SK-N-SH (cell line): Measurements from ENCODE around the gene SH3BP5L. TPM values are rescaled to one million over a fixed set of nuclear protein-coding genes. Genes with fewer than 3 reads are reported as not detected.

Source experiments
- CTCF ChIA-PET: fragments of 300-600, 350-600 bp; formaldehyde crosslinking; extraction: SDS; loops from one replicate; lab custom pipeline; 2021; lab: Yijun Ruan, JAX
- POLR2A ChIA-PET: fragments of 350-600 bp; sonication (Branson Sonifier 250); formaldehyde crosslinking; extraction: SDS; loops from one replicate; lab custom pipeline; 2020; ENCODE audit warnings: antibody characterized with exemption, inconsistent platforms; lab: Yijun Ruan, JAX
- DNase-seq: peaks from one replicate; pipeline ENCODE4 v3.0.0; 2012
- H2AFZ ChIP-seq: fragments of 200-600 bp; sonication (generic); 2 replicates; pipeline ENCODE4 v1.8.1; 2016; ENCODE audit warnings: antibody characterized with exemption, mild to moderate bottlenecking, low read depth
- H3F3A ChIP-seq: fragments of 200-600 bp; sonication (generic); replicated peaks from 2 replicates; pipeline ENCODE3; 2016; ENCODE audit warnings: antibody characterized with exemption, mild to moderate bottlenecking; ENCODE audit not compliant: insufficient read depth
- H3K27ac ChIP-seq, 2 experiments: fragments of 200-500 bp in 1 of 2; fragments of 200-600 bp in 1 of 2; sonication (Bioruptor generic) in 1 of 2; sonication (generic), shearing (Covaris generic) in 1 of 2; 2 replicates each; pipeline versions ENCODE4 v1.5.1 to v1.6.1; 2014 to 2016; ENCODE audit warnings: low read depth in 2 of 2, inconsistent platforms in 1 of 2, low read length in 1 of 2, mild to moderate bottlenecking in 1 of 2, mixed read lengths in 1 of 2
- H3K27me3 ChIP-seq: fragments of 200-600 bp; sonication (generic), shearing (Covaris generic); 2 replicates; pipeline ENCODE4 v1.6.1; 2016; ENCODE audit warnings: mixed run types; ENCODE audit not compliant: insufficient read depth
- H3K36me3 ChIP-seq, 2 experiments: fragments of 200-500 bp in 1 of 2; fragments of 200-600 bp in 1 of 2; sonication (Bioruptor generic) in 1 of 2; sonication (generic) in 1 of 2; replicated peaks in 1 of 2; 2 replicates each; pipeline versions ENCODE3 to v1.5.1; 2014 to 2016; ENCODE audit warnings: low read length in 1 of 2, mild to moderate bottlenecking in 1 of 2; ENCODE audit not compliant: insufficient read depth in 2 of 2, control insufficient read depth in 1 of 2
- H3K4me1 ChIP-seq, 2 experiments: fragments of 200-500 bp in 1 of 2; fragments of 200-600 bp in 1 of 2; sonication (Bioruptor generic) in 1 of 2; sonication (generic), shearing (Covaris generic) in 1 of 2; 2 replicates each; pipeline versions ENCODE4 v1.5.1 to v1.6.1; 2014 to 2016; ENCODE audit warnings: low read depth in 1 of 2, low read length in 1 of 2, mixed run types in 1 of 2; ENCODE audit not compliant: insufficient read depth in 2 of 2, control insufficient read depth in 1 of 2
- H3K4me2 ChIP-seq: fragments of 200-600 bp; sonication (generic), shearing (Covaris generic); 2 replicates; pipeline ENCODE4 v1.6.1; 2017; ENCODE audit warnings: mixed run types
- H3K4me3 ChIP-seq, 2 experiments: fragments of 200-500 bp in 1 of 2; fragments of 200-600 bp in 1 of 2; sonication (Bioruptor generic) in 1 of 2; sonication (generic), shearing (Covaris generic) in 1 of 2; 2 replicates each; pipeline versions ENCODE4 v1.5.1 to v1.8.1; 2014 to 2016; ENCODE audit warnings: low read depth in 2 of 2, inconsistent platforms in 1 of 2, low read length in 1 of 2, mild to moderate bottlenecking in 1 of 2, mixed read lengths in 1 of 2, moderate library complexity in 1 of 2
- H3K79me2 ChIP-seq: fragments of 200-600 bp; sonication (generic); 2 replicates; pipeline ENCODE4 v1.8.1; 2017; ENCODE audit warnings: mild to moderate bottlenecking; ENCODE audit not compliant: insufficient read depth
- H3K9ac ChIP-seq: fragments of 200-600 bp; sonication (generic); 2 replicates; pipeline ENCODE4 v1.6.1; 2017; ENCODE audit warnings: mixed run types
- H3K9me2 ChIP-seq: fragments of 200-600 bp; sonication (generic); 2 replicates; pipeline ENCODE4 v1.6.1; 2017; ENCODE audit warnings: mixed run types
- H3K9me3 ChIP-seq: fragments of 200-600 bp; sonication (generic); 2 replicates; pipeline ENCODE4 v1.6.1; 2017; ENCODE audit warnings: mixed run types, mild to moderate bottlenecking, moderate library complexity
- H4K20me1 ChIP-seq: fragments of 200-600 bp; sonication (generic); 2 replicates; pipeline ENCODE4 v1.6.1; 2017; ENCODE audit warnings: mild to moderate bottlenecking, mixed run types; ENCODE audit not compliant: insufficient read depth
- EZH2phosphoT487 ChIP-seq: fragments of 200-600 bp; sonication (generic); IDR thresholded peaks from 2 replicates; pipeline ENCODE4 v1.6.1; 2017; ENCODE audit warnings: low read depth, mixed run types, mild to moderate bottlenecking, antibody characterized with exemption, moderate library complexity, borderline replicate concordance
- FOXJ3 ChIP-seq: sonication (generic); formaldehyde crosslinking; IDR thresholded peaks from 2 replicates; pipeline ENCODE4 v1.5.1; 2020; ENCODE audit warnings: mild to moderate bottlenecking, missing genetic modification reagents
- NFIC ChIP-seq: IDR thresholded peaks from 2 replicates; pipeline ENCODE4 v1.4.0; 2012; ENCODE audit warnings: borderline replicate concordance
- NRF1 ChIP-seq: IDR thresholded peaks from 2 replicates; pipeline ENCODE4 v1.6.1; 2012; ENCODE audit warnings: low read depth, mild to moderate bottlenecking, low read length
- SMC3 ChIP-seq: IDR thresholded peaks from 2 replicates; pipeline ENCODE4 v1.6.1; 2012; ENCODE audit warnings: low read depth, low read length, improper control_type of control experiment
- TEAD4 ChIP-seq: IDR thresholded peaks from 2 replicates; pipeline ENCODE4 v1.4.0; 2012; ENCODE audit warnings: mild to moderate bottlenecking, borderline replicate concordance; ENCODE audit not compliant: insufficient read depth
- USF1 ChIP-seq: IDR thresholded peaks from 2 replicates; pipeline ENCODE4 v1.4.0; 2012; ENCODE audit warnings: low read depth, borderline replicate concordance
- YY1 ChIP-seq: IDR thresholded peaks from 2 replicates; pipeline ENCODE4 v1.4.0; 2012; ENCODE audit warnings: low read depth, mild to moderate bottlenecking
- ZBTB33 ChIP-seq: IDR thresholded peaks from 2 replicates; pipeline ENCODE4 v1.4.0; 2012; ENCODE audit warnings: low read depth, borderline replicate concordance
- WGBS: methylation state at CpG from one replicate; pipeline ENCODE4 v1.1.6; 2017; ENCODE audit warnings: low lambda C conversion rate; 5-methylcytosine and 5-hydroxymethylcytosine counted together
- polyA plus RNA-seq, 3 experiments: library from polyadenylated mRNA; depleted of rRNA; stranded (reverse); fragments of >200 nt; gene quantifications; 2 replicates each; pipeline ENCODE4 v1.2.3, GENCODE V29; 2012

Gene SH3BP5L
- polyA plus RNA-seq, 1 of the 3 experiments (the other 2 are of a cell fraction) = 32.1 TPM

GRCh38 chr1:248783367-248783766 lies 42.3 kb downstream of the SH3BP5L start:
- Histone ChIP-seq H3K27me3 (peaks cover 20% of the 10 kb centered on the region), H3K27ac (no peak overlapping the region), H3K9ac (no peak overlapping the region), H3K4me3 (no peak overlapping the region), H2AFZ (no peak overlapping the region), H3K9me3 (no peaks in the 10 kb centered on the region), H3F3A (no peaks in the 10 kb centered on the region), H3K79me2 (no peaks in the 10 kb centered on the region), H3K4me1 (peaks cover 0 to 6% of the 10 kb centered on the region in 2 experiments; a peak in 1 of 4 replicates), H4K20me1 (no peaks in the 10 kb centered on the region), H3K9me2 (no peaks in the 10 kb centered on the region), H3K4me2 (no peak overlapping the region), H3K36me3 (no peaks in the 10 kb centered on the region)
- DNase-seq = no peak
- ChIA-PET POLR2A (no interaction called here), CTCF (no interaction called here)
- WGBS = 3% methylated on average over 3 of the region's 3 CpGs
- no peak for TF ChIP-seq ZBTB33
- no peak for TF ChIP-seq TEAD4
- TF ChIP-seq EZH2phosphoT487 = no peak
- TF ChIP-seq NRF1 = no peak
- TF ChIP-seq SMC3 = no peak
- no peak for TF ChIP-seq NFIC
- TF ChIP-seq, all 33 proteins: peak for 0

GRCh38 chr1:248782416-248783141 lies 43.1 kb downstream of the SH3BP5L start:
- no peak overlapping the region for H3K27ac ChIP-seq
- peaks cover 16% of the 10 kb centered on the region for H3K27me3 ChIP-seq
- no peaks in the 10 kb centered on the region for H3K9me2 ChIP-seq
- H4K20me1 ChIP-seq = no peaks in the 10 kb centered on the region
- H3K36me3 ChIP-seq = no peaks in the 10 kb centered on the region
- no peak for DNase-seq
- H2AFZ ChIP-seq = no peak overlapping the region
- H3K9ac ChIP-seq = no peak overlapping the region
- POLR2A ChIA-PET = no interaction called here
- no peak overlapping the region for H3K4me2 ChIP-seq
- TF ChIP-seq USF1 (no peak), YY1 (no peak), NRF1 (no peak), NFIC (no peak), FOXJ3 (CRISPR knock-in tag) (no peak)
- no peaks in the 10 kb centered on the region for H3F3A ChIP-seq
- peaks cover 0 to 6% of the 10 kb centered on the region in 2 experiments; a peak in 1 of 4 replicates for H3K4me1 ChIP-seq
- no peak overlapping the region for H3K4me3 ChIP-seq
- H3K9me3 ChIP-seq = no peaks in the 10 kb centered on the region
- CTCF ChIA-PET = no interaction called here
- H3K79me2 ChIP-seq = no peaks in the 10 kb centered on the region
- 16% methylated on average over 16 of the region's 16 CpGs for WGBS
